Thyroid gland (tissue), 4 donors: ENCODE data around the gene LHFPL4.
A peak's percentile ranks its signal among the peaks of the same experiment; 100 is the strongest.

ENCODE experiments used
- CTCF ChIP-seq, 6 experiments: fragments of 200-600 bp in 3 of 6; fragments of 450-650 bp in 3 of 6; sonication (generic) in 3 of 6; IDR thresholded peaks; one replicate each; pipeline ENCODE4 v1.5.1; 2016 to 2019; ENCODE audit warnings: antibody characterized with exemption in 6 of 6, mild to moderate bottlenecking in 2 of 6, inconsistent platforms in 1 of 6, moderate library complexity in 1 of 6
- POLR2A ChIP-seq, 2 donors: fragments of 450-650 bp; IDR thresholded peaks; one replicate each; pipeline ENCODE4 v1.6.1; 2017; ENCODE audit warnings: antibody characterized with exemption in 2 of 2, mild to moderate bottlenecking in 2 of 2, moderate library complexity in 1 of 2

GRCh38 chr3:9503283-9503682 lies 50.3 kb downstream of the LHFPL4 start:
- TF ChIP-seq CTCF (IDR thresholded peaks at IDR 0.05) (peak; percentile 55 to 86 (median 80)), POLR2A (IDR thresholded peaks at IDR 0.05) (no peak)
